HEK293 (cell line): ENCODE data around the gene DSC1.

Source experiments
- CTCF ChIA-PET: fragments of 350-600 bp; formaldehyde crosslinking; extraction: SDS; loops from one replicate; lab custom pipeline; 2021; ENCODE audit warnings: antibody characterized with exemption; lab: Yijun Ruan, JAX
- POLR2A ChIA-PET: fragments of 300-600 bp; formaldehyde crosslinking; extraction: SDS; loops from one replicate; lab custom pipeline; 2020; ENCODE audit warnings: antibody characterized with exemption, inconsistent platforms; lab: Yijun Ruan, JAX
- H3K27ac ChIP-seq: fragments of 200-500 bp; sonication (Bioruptor generic); 2 replicates; pipeline ENCODE4 v1.5.1; 2014; ENCODE audit warnings: low read depth, low read length, control low read depth, inconsistent platforms; ENCODE audit errors: extremely low read depth
- H3K36me3 ChIP-seq, 2 experiments: fragments of 200-500 bp in 1 of 2; sonication (Bioruptor generic) in 1 of 2; 1 replicate in 1 of 2; 2 replicates in 1 of 2; pipeline ENCODE4 v1.5.1; 2014 to 2017; ENCODE audit warnings: inconsistent platforms in 2 of 2, low read length in 2 of 2; ENCODE audit not compliant: control insufficient read depth in 2 of 2, insufficient read depth in 1 of 2
- H3K4me1 ChIP-seq: fragments of 200-500 bp; sonication (Bioruptor generic); 2 replicates; pipeline ENCODE4 v1.5.1; 2014; ENCODE audit warnings: mild to moderate bottlenecking, low read length, inconsistent platforms; ENCODE audit not compliant: control insufficient read depth, insufficient read depth
- H3K4me3 ChIP-seq: 2 replicates; pipeline ENCODE4 v1.5.1; 2011; ENCODE audit warnings: low read depth, mild to moderate bottlenecking, control low read depth, low read length, moderate library complexity
- H3K9me3 ChIP-seq: fragments of 200-500 bp; sonication (Bioruptor generic); 2 replicates; pipeline ENCODE4 v1.5.1; 2014; ENCODE audit warnings: low read depth, low read length, inconsistent platforms; ENCODE audit not compliant: control insufficient read depth, insufficient read depth
- HOXD13 ChIP-seq: sonication (generic); formaldehyde crosslinking; IDR thresholded peaks from 2 replicates; pipeline ENCODE4 v1.8.0; 2022; ENCODE audit warnings: missing genetic modification reagents, borderline replicate concordance
- SCRT1 ChIP-seq: fragments of 450-650 bp; formaldehyde crosslinking; IDR thresholded peaks from 2 replicates; pipeline ENCODE4 v1.5.1; 2016; ENCODE audit warnings: missing biosample characterization, missing genetic modification characterization, borderline replicate concordance
- SP7 ChIP-seq: fragments of 450-650 bp; formaldehyde crosslinking; IDR thresholded peaks from 2 replicates; pipeline ENCODE4 v1.5.1; 2016; ENCODE audit warnings: missing biosample characterization, missing genetic modification characterization
- YY2 ChIP-seq: fragments of 450-650 bp; formaldehyde crosslinking; IDR thresholded peaks from 2 replicates; pipeline ENCODE4 v1.5.1; 2016; ENCODE audit warnings: missing biosample characterization, missing genetic modification characterization
- ZBTB1 ChIP-seq: fragments of 450-650 bp; formaldehyde crosslinking; IDR thresholded peaks from 2 replicates; pipeline ENCODE4 v1.5.1; 2016; ENCODE audit warnings: missing biosample characterization, missing genetic modification characterization
- ZNF112 ChIP-seq: fragments of 450-650 bp; formaldehyde crosslinking; IDR thresholded peaks from 2 replicates; pipeline ENCODE4 v1.5.0; 2017; ENCODE audit warnings: missing biosample characterization, missing genetic modification characterization
- ZNF121 ChIP-seq: fragments of 450-650 bp; formaldehyde crosslinking; IDR thresholded peaks from 2 replicates; pipeline ENCODE4 v1.5.1; 2016; ENCODE audit warnings: missing biosample characterization, missing genetic modification characterization
- ZNF138 ChIP-seq: fragments of 450-650 bp; formaldehyde crosslinking; IDR thresholded peaks from 2 replicates; pipeline ENCODE4 v1.5.1; 2016; ENCODE audit warnings: missing biosample characterization, missing genetic modification characterization, borderline replicate concordance
- ZNF274 ChIP-seq, 2 experiments: fragments of 200-500 bp in 1 of 2; fragments of 450-650 bp in 1 of 2; sonication (Bioruptor generic) in 1 of 2; formaldehyde crosslinking in 1 of 2; IDR thresholded peaks; 2 replicates each; pipeline versions ENCODE4 v1.5.1 to v1.6.1; 2014 to 2016; ENCODE audit warnings: borderline replicate concordance in 1 of 2, inconsistent platforms in 1 of 2, low read length in 1 of 2, missing biosample characterization in 1 of 2, missing genetic modification characterization in 1 of 2
- ZNF366 ChIP-seq: fragments of 450-650 bp; formaldehyde crosslinking; conservative IDR thresholded peaks from 2 replicates; pipeline ENCODE4 v1.5.1; 2016; ENCODE audit warnings: missing biosample characterization, missing genetic modification characterization
- ZNF548 ChIP-seq: fragments of 450-650 bp; formaldehyde crosslinking; IDR thresholded peaks from 2 replicates; pipeline ENCODE4 v1.5.1; 2016; ENCODE audit warnings: missing biosample characterization, missing genetic modification characterization
- ZNF560 ChIP-seq: fragments of 450-650 bp; formaldehyde crosslinking; IDR thresholded peaks from 2 replicates; pipeline ENCODE4 v1.5.1; 2017; ENCODE audit warnings: missing biosample characterization, missing genetic modification characterization, borderline replicate concordance
- ZNF596 ChIP-seq: fragments of 450-650 bp; IDR thresholded peaks from 2 replicates; pipeline ENCODE4 v1.5.0; 2018; ENCODE audit warnings: missing biosample characterization, mild to moderate bottlenecking, missing genetic modification characterization, moderate library complexity
- ZNF629 ChIP-seq: fragments of 450-650 bp; formaldehyde crosslinking; IDR thresholded peaks from 2 replicates; pipeline ENCODE4 v1.5.1; 2017; ENCODE audit warnings: missing biosample characterization, missing genetic modification characterization
- ZNF654 ChIP-seq: fragments of 450-650 bp; formaldehyde crosslinking; IDR thresholded peaks from 2 replicates; pipeline ENCODE4 v1.5.1; 2016; ENCODE audit warnings: low read depth, missing biosample characterization, missing genetic modification characterization
- ZNF664 ChIP-seq: fragments of 450-650 bp; formaldehyde crosslinking; IDR thresholded peaks from 2 replicates; pipeline ENCODE4 v1.5.1; 2016; ENCODE audit warnings: missing biosample characterization, missing genetic modification characterization
- ZNF677 ChIP-seq: fragments of 450-650 bp; IDR thresholded peaks from 2 replicates; pipeline ENCODE4 v1.5.0; 2018; ENCODE audit warnings: missing biosample characterization, mild to moderate bottlenecking, missing genetic modification characterization, moderate library complexity
- TF ChIP-seq, protein P1 (sequence below): fragments of 450-650 bp; formaldehyde crosslinking; IDR thresholded peaks from 2 replicates; pipeline ENCODE4 v1.5.1; 2016; ENCODE audit warnings: missing biosample characterization, missing genetic modification characterization
- TF ChIP-seq, protein P2 (sequence below): fragments of 450-650 bp; formaldehyde crosslinking; IDR thresholded peaks from 2 replicates; pipeline ENCODE4 v1.5.1; 2017; ENCODE audit warnings: missing biosample characterization, missing genetic modification characterization
- TF ChIP-seq, protein P3 (sequence below): fragments of 450-650 bp; formaldehyde crosslinking; IDR thresholded peaks from 2 replicates; pipeline ENCODE4 v1.5.1; 2016; ENCODE audit warnings: missing biosample characterization, missing genetic modification characterization
- TF ChIP-seq, protein P4 (sequence below): fragments of 450-650 bp; formaldehyde crosslinking; optimal IDR thresholded peaks from 2 replicates; pipeline ENCODE3; 2016; ENCODE audit warnings: missing biosample characterization, mild to moderate bottlenecking, missing genetic modification characterization
- TF ChIP-seq, protein P5 (sequence below): fragments of 450-650 bp; formaldehyde crosslinking; IDR thresholded peaks from 2 replicates; pipeline ENCODE4 v1.5.1; 2016; ENCODE audit warnings: missing biosample characterization, missing genetic modification characterization

Gene DSC1

DNA sequence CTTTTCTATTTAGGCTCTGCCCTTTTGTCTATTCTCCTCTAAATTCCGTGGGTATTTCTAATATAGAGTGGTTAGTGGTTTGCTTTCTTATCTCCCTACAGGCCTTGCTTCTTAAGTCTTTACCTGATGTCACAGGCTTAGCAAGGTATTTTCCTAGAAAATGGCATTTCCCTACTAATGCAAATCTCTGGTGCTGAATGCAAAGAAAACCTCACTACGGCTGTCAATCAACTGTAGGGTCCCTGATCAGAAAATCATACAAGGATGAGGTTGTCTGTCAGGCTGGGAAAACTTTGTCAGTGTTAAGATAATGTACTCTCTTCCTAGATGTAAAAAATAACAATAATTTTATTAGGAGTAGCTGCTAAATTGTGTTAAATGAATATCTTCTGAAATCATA, 27.1 kb upstream of the DSC1 start:
- ChIA-PET CTCF (interaction anchor here (0.6 kb wide), 1 partner anchor 13 kb away, joined by 3 read pairs; no protein-coding TSS in a partner anchor), POLR2A (no interaction called here)
- Histone ChIP-seq H3K27ac (no peak overlapping the region), H3K4me1 (no peaks in the 10 kb centered on the region), H3K36me3 (no peaks in the 10 kb centered on the region), H3K4me3 (no peak overlapping the region), H3K9me3 (no peaks in the 10 kb centered on the region)
- TF ChIP-seq ZBTB1 (no peak), ZNF112 (tag by site-specific recombination) (no peak), ZNF274 (IDR thresholded peaks at IDR 0.05; ENCODE audit: low read length) (no peak), ZNF274 (tag by site-specific recombination; IDR thresholded peaks at IDR 0.05; ENCODE audit: borderline replicate concordance) (no peak), ZNF366 (tag by site-specific recombination) (no peak), ZNF677 (no peak), SP7 (tag by site-specific recombination) (no peak), ZNF654 (no peak), ZNF138 (tag by site-specific recombination) (no peak), SCRT1 (tag by site-specific recombination) (no peak), YY2 (tag by site-specific recombination) (no peak), ZNF629 (no peak), ZNF560 (tag by site-specific recombination) (no peak)
- TF ChIP-seq, protein P1, sequence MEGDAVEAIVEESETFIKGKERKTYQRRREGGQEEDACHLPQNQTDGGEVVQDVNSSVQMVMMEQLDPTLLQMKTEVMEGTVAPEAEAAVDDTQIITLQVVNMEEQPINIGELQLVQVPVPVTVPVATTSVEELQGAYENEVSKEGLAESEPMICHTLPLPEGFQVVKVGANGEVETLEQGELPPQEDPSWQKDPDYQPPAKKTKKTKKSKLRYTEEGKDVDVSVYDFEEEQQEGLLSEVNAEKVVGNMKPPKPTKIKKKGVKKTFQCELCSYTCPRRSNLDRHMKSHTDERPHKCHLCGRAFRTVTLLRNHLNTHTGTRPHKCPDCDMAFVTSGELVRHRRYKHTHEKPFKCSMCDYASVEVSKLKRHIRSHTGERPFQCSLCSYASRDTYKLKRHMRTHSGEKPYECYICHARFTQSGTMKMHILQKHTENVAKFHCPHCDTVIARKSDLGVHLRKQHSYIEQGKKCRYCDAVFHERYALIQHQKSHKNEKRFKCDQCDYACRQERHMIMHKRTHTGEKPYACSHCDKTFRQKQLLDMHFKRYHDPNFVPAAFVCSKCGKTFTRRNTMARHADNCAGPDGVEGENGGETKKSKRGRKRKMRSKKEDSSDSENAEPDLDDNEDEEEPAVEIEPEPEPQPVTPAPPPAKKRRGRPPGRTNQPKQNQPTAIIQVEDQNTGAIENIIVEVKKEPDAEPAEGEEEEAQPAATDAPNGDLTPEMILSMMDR, result no peak
- TF ChIP-seq, protein P2, sequence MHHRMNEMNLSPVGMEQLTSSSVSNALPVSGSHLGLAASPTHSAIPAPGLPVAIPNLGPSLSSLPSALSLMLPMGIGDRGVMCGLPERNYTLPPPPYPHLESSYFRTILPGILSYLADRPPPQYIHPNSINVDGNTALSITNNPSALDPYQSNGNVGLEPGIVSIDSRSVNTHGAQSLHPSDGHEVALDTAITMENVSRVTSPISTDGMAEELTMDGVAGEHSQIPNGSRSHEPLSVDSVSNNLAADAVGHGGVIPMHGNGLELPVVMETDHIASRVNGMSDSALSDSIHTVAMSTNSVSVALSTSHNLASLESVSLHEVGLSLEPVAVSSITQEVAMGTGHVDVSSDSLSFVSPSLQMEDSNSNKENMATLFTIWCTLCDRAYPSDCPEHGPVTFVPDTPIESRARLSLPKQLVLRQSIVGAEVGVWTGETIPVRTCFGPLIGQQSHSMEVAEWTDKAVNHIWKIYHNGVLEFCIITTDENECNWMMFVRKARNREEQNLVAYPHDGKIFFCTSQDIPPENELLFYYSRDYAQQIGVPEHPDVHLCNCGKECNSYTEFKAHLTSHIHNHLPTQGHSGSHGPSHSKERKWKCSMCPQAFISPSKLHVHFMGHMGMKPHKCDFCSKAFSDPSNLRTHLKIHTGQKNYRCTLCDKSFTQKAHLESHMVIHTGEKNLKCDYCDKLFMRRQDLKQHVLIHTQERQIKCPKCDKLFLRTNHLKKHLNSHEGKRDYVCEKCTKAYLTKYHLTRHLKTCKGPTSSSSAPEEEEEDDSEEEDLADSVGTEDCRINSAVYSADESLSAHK, result no peak
- TF ChIP-seq, protein P3, sequence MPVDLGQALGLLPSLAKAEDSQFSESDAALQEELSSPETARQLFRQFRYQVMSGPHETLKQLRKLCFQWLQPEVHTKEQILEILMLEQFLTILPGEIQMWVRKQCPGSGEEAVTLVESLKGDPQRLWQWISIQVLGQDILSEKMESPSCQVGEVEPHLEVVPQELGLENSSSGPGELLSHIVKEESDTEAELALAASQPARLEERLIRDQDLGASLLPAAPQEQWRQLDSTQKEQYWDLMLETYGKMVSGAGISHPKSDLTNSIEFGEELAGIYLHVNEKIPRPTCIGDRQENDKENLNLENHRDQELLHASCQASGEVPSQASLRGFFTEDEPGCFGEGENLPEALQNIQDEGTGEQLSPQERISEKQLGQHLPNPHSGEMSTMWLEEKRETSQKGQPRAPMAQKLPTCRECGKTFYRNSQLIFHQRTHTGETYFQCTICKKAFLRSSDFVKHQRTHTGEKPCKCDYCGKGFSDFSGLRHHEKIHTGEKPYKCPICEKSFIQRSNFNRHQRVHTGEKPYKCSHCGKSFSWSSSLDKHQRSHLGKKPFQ, result no peak
- TF ChIP-seq, protein P4, sequence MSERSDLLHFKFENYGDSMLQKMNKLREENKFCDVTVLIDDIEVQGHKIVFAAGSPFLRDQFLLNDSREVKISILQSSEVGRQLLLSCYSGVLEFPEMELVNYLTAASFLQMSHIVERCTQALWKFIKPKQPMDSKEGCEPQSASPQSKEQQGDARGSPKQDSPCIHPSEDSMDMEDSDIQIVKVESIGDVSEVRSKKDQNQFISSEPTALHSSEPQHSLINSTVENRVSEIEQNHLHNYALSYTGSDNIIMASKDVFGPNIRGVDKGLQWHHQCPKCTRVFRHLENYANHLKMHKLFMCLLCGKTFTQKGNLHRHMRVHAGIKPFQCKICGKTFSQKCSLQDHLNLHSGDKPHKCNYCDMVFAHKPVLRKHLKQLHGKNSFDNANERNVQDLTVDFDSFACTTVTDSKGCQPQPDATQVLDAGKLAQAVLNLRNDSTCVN (tag by site-specific recombination), result no peak

DNA sequence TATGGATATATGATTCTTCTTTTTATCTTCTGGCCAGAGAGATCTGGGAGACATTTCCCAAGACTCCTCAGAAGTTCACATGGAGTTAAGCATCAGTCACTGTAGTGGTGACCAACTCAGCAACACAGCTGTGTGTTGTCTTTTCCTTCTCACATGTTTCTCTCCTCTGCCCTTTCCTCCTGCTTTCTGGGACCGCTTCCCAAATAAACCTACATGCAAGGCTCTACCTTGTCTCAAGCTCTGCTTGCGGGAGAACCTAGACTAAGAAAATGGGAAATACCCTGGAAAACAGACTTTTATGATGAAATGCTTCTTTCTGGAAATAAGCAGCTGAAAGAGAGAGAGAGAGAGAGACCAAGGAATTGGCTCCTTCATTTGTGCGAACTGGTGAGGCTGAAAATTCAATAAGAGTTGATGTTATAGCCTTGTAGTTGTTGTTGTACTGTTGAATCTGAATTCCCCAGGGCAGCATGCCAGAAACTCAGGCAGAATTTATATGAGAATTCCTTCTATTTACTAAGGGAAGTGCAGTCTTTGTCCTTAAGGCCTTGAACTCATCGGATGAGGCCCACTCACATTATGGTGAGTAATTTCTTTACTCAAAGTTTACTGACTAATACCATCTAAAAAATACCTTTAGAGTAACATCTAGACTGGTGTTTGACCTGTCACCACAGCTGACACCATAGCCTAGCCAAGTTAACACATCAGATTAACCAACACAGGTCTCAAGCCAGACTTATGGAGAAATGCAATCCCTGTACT, 22.7 kb upstream of the DSC1 start:
- Histone ChIP-seq H3K4me3 (no peak overlapping the region), H3K4me1 (no peaks in the 10 kb centered on the region), H3K9me3 (no peaks in the 10 kb centered on the region), H3K36me3 (no peaks in the 10 kb centered on the region), H3K27ac (no peak overlapping the region)
- no peak for TF ChIP-seq SCRT1 (tag by site-specific recombination)
- TF ChIP-seq ZNF121, result no peak
- no peak for TF ChIP-seq ZNF664 (tag by site-specific recombination)
- no peak for TF ChIP-seq ZNF629
- no peak for TF ChIP-seq ZNF596 (tag by site-specific recombination)
- TF ChIP-seq, protein P5, sequence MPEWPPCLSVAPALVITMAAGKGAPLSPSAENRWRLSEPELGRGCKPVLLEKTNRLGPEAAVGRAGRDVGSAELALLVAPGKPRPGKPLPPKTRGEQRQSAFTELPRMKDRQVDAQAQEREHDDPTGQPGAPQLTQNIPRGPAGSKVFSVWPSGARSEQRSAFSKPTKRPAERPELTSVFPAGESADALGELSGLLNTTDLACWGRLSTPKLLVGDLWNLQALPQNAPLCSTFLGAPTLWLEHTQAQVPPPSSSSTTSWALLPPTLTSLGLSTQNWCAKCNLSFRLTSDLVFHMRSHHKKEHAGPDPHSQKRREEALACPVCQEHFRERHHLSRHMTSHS (tag by site-specific recombination), result no peak
- no peak for TF ChIP-seq HOXD13 (CRISPR knock-in tag)
- TF ChIP-seq ZNF548 (tag by site-specific recombination), result no peak
- ChIA-PET POLR2A (no interaction called here), CTCF (no interaction called here)
